HepG2 (cell line): Measurements from ENCODE around the gene MRM2. TPM values are rescaled to one million over a fixed set of nuclear protein-coding genes. Genes with fewer than 3 reads are reported as not detected.

ENCODE experiments used
- BCL6 ChIP-seq: IDR thresholded peaks from 2 replicates; pipeline ENCODE4 v1.6.1; 2016; ENCODE audit warnings: missing genetic modification reagents, missing compliant biosample characterization
- CHD4 ChIP-seq: fragments of 200-600 bp; sonication (generic); IDR thresholded peaks from 2 replicates; pipeline ENCODE4 v1.7.0; 2017; ENCODE audit warnings: mild to moderate bottlenecking, low read length, borderline replicate concordance
- CREB3 ChIP-seq: sonication (generic); formaldehyde crosslinking; IDR thresholded peaks from 2 replicates; pipeline ENCODE4 v1.5.0; 2020; ENCODE audit warnings: missing genetic modification reagents
- FOXJ3 ChIP-seq: sonication (generic); formaldehyde crosslinking; IDR thresholded peaks from 2 replicates; pipeline ENCODE4 v1.4.0; 2020; ENCODE audit warnings: missing genetic modification reagents, mild to moderate bottlenecking, borderline replicate concordance
- GLI4 ChIP-seq: sonication (generic); formaldehyde crosslinking; IDR thresholded peaks from 2 replicates; pipeline ENCODE4 v1.5.1; 2020; ENCODE audit warnings: missing genetic modification reagents, mild to moderate bottlenecking, moderate library complexity, borderline replicate concordance
- IKZF5 ChIP-seq: IDR thresholded peaks from 2 replicates; pipeline ENCODE4 v1.6.1; 2018; ENCODE audit warnings: missing genetic modification reagents, mild to moderate bottlenecking, missing compliant biosample characterization
- IRX3 ChIP-seq: sonication (generic); formaldehyde crosslinking; IDR thresholded peaks from 2 replicates; pipeline ENCODE4 v1.8.1; 2023; ENCODE audit warnings: mild to moderate bottlenecking, low read depth, missing genetic modification reagents, borderline replicate concordance
- POLR2AphosphoS5 ChIP-seq: IDR thresholded peaks from 2 replicates; pipeline ENCODE4 v1.6.1; 2012; ENCODE audit warnings: low read depth, low read length
- RELA ChIP-seq: sonication (generic); formaldehyde crosslinking; IDR thresholded peaks from 2 replicates; pipeline ENCODE4 v1.4.0; 2020; ENCODE audit warnings: missing genetic modification reagents
- TFAP4 ChIP-seq: sonication (generic); IDR thresholded peaks from 2 replicates; pipeline ENCODE4 v1.6.1; 2016; ENCODE audit warnings: low read depth, borderline replicate concordance
- YY1 ChIP-seq: IDR thresholded peaks from 2 replicates; pipeline ENCODE4 v1.6.1; 2011; ENCODE audit warnings: low read length, low read depth, moderate library complexity, mild to moderate bottlenecking; ENCODE audit not compliant: insufficient read depth, insufficient replicate concordance
- ZBTB44 ChIP-seq: sonication (generic); formaldehyde crosslinking; IDR thresholded peaks from 2 replicates; pipeline ENCODE4 v1.4.0; 2020; ENCODE audit warnings: missing genetic modification reagents
- ZNF138 ChIP-seq: sonication (generic); formaldehyde crosslinking; IDR thresholded peaks from 2 replicates; pipeline ENCODE4 v1.5.0; 2020; ENCODE audit warnings: mild to moderate bottlenecking, low read depth, missing genetic modification reagents
- ZNF234 ChIP-seq: sonication (generic); formaldehyde crosslinking; conservative IDR thresholded peaks from 2 replicates; pipeline ENCODE4 v1.5.1; 2020; ENCODE audit warnings: mild to moderate bottlenecking, missing genetic modification reagents
- ZNF337 ChIP-seq: sonication (generic); formaldehyde crosslinking; IDR thresholded peaks from 2 replicates; pipeline ENCODE4 v1.5.1; 2020; ENCODE audit warnings: missing genetic modification reagents, low read depth, mild to moderate bottlenecking, borderline replicate concordance
- ZNF660 ChIP-seq: sonication (generic); formaldehyde crosslinking; IDR thresholded peaks from 2 replicates; pipeline ENCODE4 v1.5.1; 2020; ENCODE audit warnings: mild to moderate bottlenecking, low read depth, missing genetic modification reagents, borderline replicate concordance
- ZNF746 ChIP-seq: sonication (generic); formaldehyde crosslinking; IDR thresholded peaks from 2 replicates; pipeline ENCODE4 v1.8.0; 2022; ENCODE audit warnings: mild to moderate bottlenecking, missing genetic modification reagents
- ZSCAN5A ChIP-seq: sonication (generic); formaldehyde crosslinking; IDR thresholded peaks from 2 replicates; pipeline ENCODE4 v1.8.0; 2022; ENCODE audit warnings: mild to moderate bottlenecking, missing genetic modification reagents, borderline replicate concordance
- polyA plus RNA-seq, 8 experiments: library from polyadenylated mRNA; depleted of rRNA in 3 of 8; stranded (reverse) in 7 of 8; unstranded in 1 of 8; fragments of >200 nt; fragmentation: Illumina TruSeq in 4 of 8; extraction: Trizol in 4 of 8; gene quantifications; 2 replicates each; pipeline versions ENCODE4 v1.2.1 to v1.2.3, GENCODE V29; 2011 to 2016; ENCODE audit warnings: low read depth in 4 of 8, missing spikeins in 1 of 8, mixed read lengths in 1 of 8; ENCODE audit not compliant: insufficient read depth in 1 of 8
- total RNA-seq, 5 experiments: library from RNA; depleted of rRNA; stranded (reverse); fragments of >200 nt; fragmentation: Illumina TruSeq; extraction: Trizol; gene quantifications; 2 replicates each; pipeline ENCODE4 v1.2.3, GENCODE V29; 2016; ENCODE audit warnings: low read depth in 1 of 5
- TF ChIP-seq, protein P1 (sequence below): sonication (generic); formaldehyde crosslinking; IDR thresholded peaks from 2 replicates; pipeline ENCODE4 v1.4.0; 2020; ENCODE audit warnings: missing genetic modification reagents, borderline replicate concordance

MRM2 gene
- total and polyA plus RNA-seq, 2 of the 13 experiments (the other 11 are each of a cell fraction or from before 2014, with no cell fraction given), result 13.2 to 34.2 TPM

DNA sequence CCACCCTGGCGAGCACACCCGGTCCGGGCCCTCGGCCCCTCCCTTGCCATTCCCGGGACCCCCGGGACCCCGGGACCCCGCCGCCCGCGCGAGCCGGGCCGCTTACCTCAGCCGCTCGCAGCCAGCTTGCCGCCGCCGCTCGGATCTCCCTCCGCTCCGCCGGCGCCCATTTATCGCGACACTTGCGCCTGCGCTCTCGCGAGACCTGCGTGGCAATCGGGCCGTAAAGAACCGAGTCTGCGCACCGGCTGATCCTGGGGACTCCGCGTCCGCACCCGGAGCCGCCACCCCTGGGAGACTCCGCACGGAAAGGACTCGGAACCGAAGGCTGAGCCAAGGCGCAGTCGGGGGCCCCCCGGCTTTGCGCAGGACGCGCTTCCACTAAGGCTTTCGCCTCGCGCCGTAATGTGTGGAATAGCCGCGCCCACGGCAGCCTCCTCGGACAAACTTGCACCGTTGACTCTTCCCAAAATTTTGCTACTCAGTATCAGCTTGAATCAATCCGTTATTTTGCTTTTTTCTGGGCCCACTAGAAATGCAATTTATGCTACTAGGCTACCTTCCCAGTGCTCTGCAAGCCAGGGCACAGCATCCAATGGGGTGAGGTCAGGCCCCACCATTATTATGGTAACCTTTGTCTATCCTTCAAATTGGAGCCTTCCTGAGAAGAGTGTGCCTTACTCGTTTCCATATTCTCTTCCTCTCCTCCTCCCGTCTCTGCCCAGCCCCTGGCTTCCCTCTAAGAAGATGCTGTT lies 9.1 kb downstream of the MRM2 start, which contains the start of gene MAD1L1 (continued):
- no peak for TF ChIP-seq ZNF660 (CRISPR knock-in tag)
- no peak for TF ChIP-seq ZNF337
- no peak for TF ChIP-seq ZSCAN5A (CRISPR knock-in tag)
- peak; percentile 43; the same call in 1 of the 2 replicates for TF ChIP-seq BCL6 (CRISPR knock-in tag)
- TF ChIP-seq POLR2AphosphoS5, result peak; percentile 51; the same call in 1 of the 2 replicates
- TF ChIP-seq ZBTB44 (CRISPR knock-in tag), result peak; percentile 35; the same call in 1 of the 2 replicates
- TF ChIP-seq ZNF746 (CRISPR knock-in tag), result no peak
- peak; percentile 41; the same call in 1 of the 2 replicates for TF ChIP-seq TFAP4
- TF ChIP-seq, protein P1, sequence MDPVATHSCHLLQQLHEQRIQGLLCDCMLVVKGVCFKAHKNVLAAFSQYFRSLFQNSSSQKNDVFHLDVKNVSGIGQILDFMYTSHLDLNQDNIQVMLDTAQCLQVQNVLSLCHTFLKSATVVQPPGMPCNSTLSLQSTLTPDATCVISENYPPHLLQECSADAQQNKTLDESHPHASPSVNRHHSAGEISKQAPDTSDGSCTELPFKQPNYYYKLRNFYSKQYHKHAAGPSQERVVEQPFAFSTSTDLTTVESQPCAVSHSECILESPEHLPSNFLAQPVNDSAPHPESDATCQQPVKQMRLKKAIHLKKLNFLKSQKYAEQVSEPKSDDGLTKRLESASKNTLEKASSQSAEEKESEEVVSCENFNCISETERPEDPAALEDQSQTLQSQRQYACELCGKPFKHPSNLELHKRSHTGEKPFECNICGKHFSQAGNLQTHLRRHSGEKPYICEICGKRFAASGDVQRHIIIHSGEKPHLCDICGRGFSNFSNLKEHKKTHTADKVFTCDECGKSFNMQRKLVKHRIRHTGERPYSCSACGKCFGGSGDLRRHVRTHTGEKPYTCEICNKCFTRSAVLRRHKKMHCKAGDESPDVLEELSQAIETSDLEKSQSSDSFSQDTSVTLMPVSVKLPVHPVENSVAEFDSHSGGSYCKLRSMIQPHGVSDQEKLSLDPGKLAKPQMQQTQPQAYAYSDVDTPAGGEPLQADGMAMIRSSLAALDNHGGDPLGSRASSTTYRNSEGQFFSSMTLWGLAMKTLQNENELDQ (CRISPR knock-in tag), result no peak
- peak; percentile 35; the same call in 1 of the 2 replicates for TF ChIP-seq FOXJ3 (CRISPR knock-in tag)
- TF ChIP-seq ZNF138 (CRISPR knock-in tag), result peak; percentile 68
- TF ChIP-seq IRX3 (CRISPR knock-in tag), result no peak
- no peak for TF ChIP-seq GLI4 (CRISPR knock-in tag)
- no peak for TF ChIP-seq RELA (CRISPR knock-in tag)
- TF ChIP-seq CHD4, result no peak
- peak; percentile 90 for TF ChIP-seq ZNF234
- TF ChIP-seq YY1, result peak; percentile 88
- no peak for TF ChIP-seq CREB3 (CRISPR knock-in tag)
- no peak; the same call in 1 of the 2 replicates for TF ChIP-seq IKZF5 (CRISPR knock-in tag)
